Measurements from ENCODE around the gene ZNF512B. TPM values are rescaled to one million over a fixed set of nuclear protein-coding genes. Genes with fewer than 3 reads are reported as not detected.

ZNF512B gene
- total and polyA plus RNA-seq, 2 donors (not counting 3 experiments of a cell fraction or from before 2014, with no cell fraction given) = 8.7 to 30.0 TPM

- Histone ChIP-seq H3K27me3 (ENCODE audit: control insufficient read depth in 2 of 2, insufficient read depth in 2 of 2, low read length in 2 of 2) (no peaks in the 10 kb centered on the region), H3K4me2 (ENCODE audit: insufficient read depth, low read length) (no peak overlapping the region), H3K36me3 (ENCODE audit: control insufficient read depth in 2 of 2, extremely low read depth in 1 of 2, insufficient read depth in 2 of 2, low read length in 2 of 2) (peaks cover 12 to 54% of the 10 kb centered on the region in 2 experiments), H3K9ac (replicated peaks; ENCODE audit: extremely low read depth, insufficient read depth, low read length) (no peak overlapping the region), H2AFZ (ENCODE audit: low read depth, low read length) (no peak overlapping the region), H3K9me1 (replicated peaks; ENCODE audit: control insufficient read depth, extremely low read depth, insufficient read depth, low read length) (no peaks in the 10 kb centered on the region), H3K4me1 (ENCODE audit: control insufficient read depth, extremely low read depth, insufficient read depth, low read length) (no peaks in the 10 kb centered on the region), H3K9me3 (replicated peaks; ENCODE audit: control insufficient read depth, insufficient read depth, low read length) (no peaks in the 10 kb centered on the region), H4K20me1 (replicated peaks; ENCODE audit: control insufficient read depth, extremely low read depth, insufficient read depth, low read length) (no peaks in the 10 kb centered on the region), H3K79me2 (ENCODE audit: control insufficient read depth, insufficient read depth, low read length) (no peaks in the 10 kb centered on the region), H3K4me3 (replicated peaks in 1 of 3; ENCODE audit: insufficient read depth in 1 of 3, low read depth in 1 of 3, low read length in 3 of 3) (no peak overlapping the region), H3K27ac (ENCODE audit: insufficient read depth, low read depth, low read length) (no peak overlapping the region)
- TF ChIP-seq EZH2 (IDR thresholded peaks at IDR 0.05; ENCODE audit: borderline replicate concordance, low read depth, low read length, severe bottlenecking) (no peak), CTCF (IDR thresholded peaks at IDR 0.05; ENCODE audit: extremely low read depth in 1 of 2, insufficient read depth in 1 of 2, low read depth in 1 of 2, low read length in 2 of 2) (no peak), GATA2 (IDR thresholded peaks at IDR 0.05; ENCODE audit: insufficient read depth, insufficient read length, low read depth, low read length) (no peak), POLR2A (IDR thresholded peaks at IDR 0.05; ENCODE audit: low read depth, low read length) (no peak), MYC (IDR thresholded peaks at IDR 0.05; ENCODE audit: low read depth, low read length) (no peak), MAX (IDR thresholded peaks at IDR 0.05; ENCODE audit: insufficient read depth, insufficient read length) (no peak), JUN (IDR thresholded peaks at IDR 0.05; ENCODE audit: borderline replicate concordance, insufficient read depth, insufficient read length, low read depth) (no peak), FOS (IDR thresholded peaks at IDR 0.05; ENCODE audit: borderline replicate concordance, insufficient read depth, low read length) (no peak), POLR2AphosphoS5 (IDR thresholded peaks at IDR 0.05; ENCODE audit: insufficient read depth, low read depth, low read length) (no peak)
- intact Hi-C loops (cut with micrococcal nuclease) = no loop called here
- no TSS peak for BruUV-seq (replicated peaks)
- ChIA-PET POLR2A (no interaction called here), CTCF (interaction anchor here (0.6 to 1.0 kb wide), 2 partner anchors 11 to 17 kb away, joined by 3 to 5 read pairs; partner anchors contain the start of gene SAMD10)
- DNase-seq (ENCODE audit: low read depth, low spot score) (no peak), FAIRE-seq (no peak)
- dilution Hi-C loops (cut with MboI; ENCODE audit: extremely low pct_ligation_motif_present, low sequenced_read_pairs) = no loop called here
These were observed 7.0 kb downstream of the ZNF512B start for GRCh38 chr20:63962426-63963347.

Data from endothelial cell of umbilical vein (primary cell).